Panc1 (cell line): ENCODE data around the gene CAPSL. TPM values are rescaled to one million over a fixed set of nuclear protein-coding genes. Genes with fewer than 3 reads are reported as not detected.

Experiments
- ATAC-seq: fragments of 200-7000 bp; cut with Tn5 transposase; 2 replicates; pipeline ENCODE4 v1.9.1; 2020; ENCODE audit warnings: mild to moderate bottlenecking, moderate library complexity
- BruUV-seq: library from RNA; stranded (reverse); fragments of 400-500 nt; replicated peaks from 2 replicates; lab custom pipeline; 2021; lab: Mats Ljungman, UMichigan
- CTCF ChIA-PET: fragments of 300-600 bp; sonication (Branson Sonifier 250); formaldehyde crosslinking; loops from one replicate; lab custom pipeline; 2022; ENCODE audit warnings: antibody characterized with exemption; lab: Charles Lee
- POLR2A ChIA-PET: fragments of 300-600 bp; sonication (Branson Sonifier 250); formaldehyde crosslinking; loops from one replicate; lab custom pipeline; 2022; ENCODE audit warnings: antibody characterized with exemption; lab: Charles Lee
- DNase-seq: peaks from one replicate; pipeline ENCODE4 v3.0.0-alpha.2; 2010; ENCODE audit warnings: low read depth, low spot score
- H3K27ac ChIP-seq: 2 replicates; pipeline ENCODE4 v1.5.1; 2011; ENCODE audit warnings: mild to moderate bottlenecking, low read length, inconsistent platforms
- H3K27me3 ChIP-seq: fragments of 200-500 bp; sonication (Bioruptor generic); 2 replicates; pipeline ENCODE4 v1.6.0; 2014; ENCODE audit warnings: low read length, inconsistent platforms; ENCODE audit not compliant: control insufficient read depth, insufficient read depth
- H3K36me3 ChIP-seq: fragments of 200-500 bp; sonication (Bioruptor generic); 2 replicates; pipeline ENCODE4 v1.5.1; 2014; ENCODE audit warnings: inconsistent platforms, mild to moderate bottlenecking, low read length, moderate library complexity; ENCODE audit not compliant: control insufficient read depth, insufficient read depth
- H3K4me1 ChIP-seq: 2 replicates; pipeline ENCODE4 v1.5.1; 2011; ENCODE audit warnings: inconsistent platforms, mild to moderate bottlenecking, low read length, moderate library complexity; ENCODE audit not compliant: control insufficient read depth, insufficient read depth
- H3K4me3 ChIP-seq, 2 experiments: 2 replicates each; pipeline ENCODE4 v1.5.1; 2011 to 2012; ENCODE audit warnings: low read depth in 2 of 2, low read length in 2 of 2, mild to moderate bottlenecking in 2 of 2, inconsistent platforms in 1 of 2, moderate library complexity in 1 of 2
- H3K9me3 ChIP-seq: fragments of 200-500 bp; sonication (Bioruptor generic); 2 replicates; pipeline ENCODE4 v1.5.1; 2014; ENCODE audit warnings: low read depth, mild to moderate bottlenecking, inconsistent platforms, low read length, moderate library complexity; ENCODE audit not compliant: control insufficient read depth, insufficient read depth
- CTCF ChIP-seq: fragments of 450-650 bp; IDR thresholded peaks from 2 replicates; pipeline ENCODE4 v1.5.1; 2017; ENCODE audit warnings: mild to moderate bottlenecking
- POLR2AphosphoS5 ChIP-seq: IDR thresholded peaks from 2 replicates; pipeline ENCODE4 v1.6.1; 2012; ENCODE audit warnings: mild to moderate bottlenecking, low read depth, low read length, moderate library complexity
- REST ChIP-seq, 2 experiments: IDR thresholded peaks; 2 replicates each; pipeline ENCODE4 v1.6.1; 2011 to 2012; ENCODE audit warnings: low read depth in 2 of 2, control low read depth in 1 of 2, low read length in 1 of 2, mild to moderate bottlenecking in 1 of 2, moderate library complexity in 1 of 2; ENCODE audit not compliant: insufficient read depth in 1 of 2
- SIN3A ChIP-seq: IDR thresholded peaks from 2 replicates; pipeline ENCODE4 v1.6.1; 2012; ENCODE audit warnings: low read depth, mild to moderate bottlenecking, low read length, moderate library complexity, borderline replicate concordance; ENCODE audit not compliant: insufficient read depth
- TCF7L2 ChIP-seq: IDR thresholded peaks from 2 replicates; pipeline ENCODE4 v1.6.1; 2011; ENCODE audit warnings: mild to moderate bottlenecking, low read depth, low read length, inconsistent platforms
- in situ Hi-C: cut with HindIII; loops from 2 replicates; pipeline ENCODE4 v1.10.0; 2016; ENCODE audit warnings: low sequenced_read_pairs, low pct_unique_long_range_greater_than_20kb
- intact Hi-C: fragments of 100-400 bp; cut with micrococcal nuclease; formaldehyde crosslinking; loops from one replicate; pipeline ENCODE4 v1.10.0; 2022; ENCODE audit not compliant: unreplicated experiment
- total RNA-seq: library from RNA; stranded (reverse); gene quantifications from one replicate; pipeline ENCODE4 v1.2.1, GENCODE V29; 2021; ENCODE audit not compliant: unreplicated experiment

Gene CAPSL
- total RNA-seq, 1 experiment from 2014 or later = not detected

GRCh38 chr5:35920890-35921289 lies 17.5 kb downstream of the CAPSL start:
- no peak overlapping the region for H3K27ac ChIP-seq
- in situ Hi-C loops (no loop called here), intact Hi-C loops (loop anchor here (10.0 kb wide), 1 partner anchor 296 kb away; no protein-coding TSS in a partner anchor)
- peaks cover 4% of the 10 kb centered on the region; the same call in 1 of the 2 replicates for H3K27me3 ChIP-seq
- ATAC-seq (no peak), DNase-seq (no peak)
- BruUV-seq = no TSS peak
- CTCF ChIA-PET = no interaction called here
- H3K4me1 ChIP-seq = no peaks in the 10 kb centered on the region
- H3K9me3 ChIP-seq = no peaks in the 10 kb centered on the region
- POLR2A ChIA-PET = no interaction called here
- no peak overlapping the region for H3K4me3 ChIP-seq
- no peak for TF ChIP-seq REST (IDR thresholded peaks at IDR 0.05; ENCODE audit: insufficient read depth in 1 of 2, low read depth in 2 of 2, low read length in 1 of 2)
- 0 out of 2 replicates have a peak, but pooled peaks have one; percentile 12 for TF ChIP-seq CTCF
- no peak for TF ChIP-seq SIN3A
- H3K36me3 ChIP-seq = no peaks in the 10 kb centered on the region

GRCh38 chr5:35919191-35919590 lies 19.2 kb downstream of the CAPSL start:
- Histone ChIP-seq H3K4me1 (no peaks in the 10 kb centered on the region), H3K27me3 (peaks cover under 1% of the 10 kb centered on the region; the same call in 1 of the 2 replicates), H3K36me3 (no peaks in the 10 kb centered on the region), H3K9me3 (no peaks in the 10 kb centered on the region), H3K4me3 (no peak overlapping the region), H3K27ac (no peak overlapping the region)
- no TSS peak for BruUV-seq
- POLR2A ChIA-PET = no interaction called here
- ATAC-seq (no peak), DNase-seq (no peak)
- TF ChIP-seq REST (IDR thresholded peaks at IDR 0.05; ENCODE audit: insufficient read depth in 1 of 2, low read depth in 2 of 2, low read length in 1 of 2) (no peak), TCF7L2 (no peak), POLR2AphosphoS5 (no peak)
- CTCF ChIA-PET = interaction anchor here (0.6 kb wide), 2 partner anchors 44 to 916 kb away, joined by 4 to 6 read pairs; no protein-coding TSS in a partner anchor
- in situ Hi-C loops (no loop called here), intact Hi-C loops (no loop called here)
